ENCODE results near the gene RGS1.

Gene RGS1

GRCh38 chr1:192584866-192585265 lies 9.3 kb downstream of the RGS1 start:
- DNase-seq: no peak

- no peak for DNase-seq
Observed at GRCh38 chr1:192587386-192588266, 12.1 kb downstream of the RGS1 start.

GRCh38 chr1:192588546-192588945 lies 13.0 kb downstream of the RGS1 start:
- no peak for DNase-seq

GRCh38 chr1:192589813-192590212 lies 14.2 kb downstream of the RGS1 start:
- no peak for DNase-seq

GRCh38 chr1:192592517-192592916 lies 16.9 kb downstream of the RGS1 start:
- no peak for DNase-seq

GRCh38 chr1:192592981-192593708 lies 17.6 kb downstream of the RGS1 start:
- DNase-seq: no peak

- DNase-seq: no peak
Observed at GRCh38 chr1:192595299-192595698, 19.7 kb downstream of the RGS1 start.

GRCh38 chr1:192598589-192598988 lies 23.0 kb downstream of the RGS1 start:
- DNase-seq: no peak

GRCh38 chr1:192600275-192600674 lies 24.7 kb downstream of the RGS1 start:
- DNase-seq: no peak

- DNase-seq: no peak
Observed at GRCh38 chr1:192601143-192601542, 25.6 kb downstream of the RGS1 start.

- DNase-seq: no peak
Observed at GRCh38 chr1:192601567-192601966, 26.0 kb downstream of the RGS1 start.

GRCh38 chr1:192602757-192603156 lies 27.2 kb downstream of the RGS1 start:
- DNase-seq: no peak

GRCh38 chr1:192603218-192603787 lies 27.7 kb downstream of the RGS1 start:
- DNase-seq: no peak

- DNase-seq: no peak
Observed at GRCh38 chr1:192604979-192605620, 29.5 kb downstream of the RGS1 start.

- DNase-seq: no peak
Observed at GRCh38 chr1:192608671-192609070, 33.1 kb downstream of the RGS1 start.

- DNase-seq: peak; percentile 19 to 74
Observed at GRCh38 chr1:192609110-192610079, 33.8 kb downstream of the RGS1 start.

- peak; percentile 22 to 47 for DNase-seq
Observed at GRCh38 chr1:192610112-192610889, 34.7 kb downstream of the RGS1 start.

GRCh38 chr1:192615055-192615454 lies 39.5 kb downstream of the RGS1 start:
- DNase-seq: no peak

- DNase-seq: no peak
Observed at GRCh38 chr1:192620071-192620635, 44.6 kb downstream of the RGS1 start.

- no peak for DNase-seq
Observed at GRCh38 chr1:192626366-192627179, 51.0 kb downstream of the RGS1 start.
